NB4 (cell line): Measurements from ENCODE around the gene MCTP1.

Experiments used
- CTCF ChIP-seq: IDR thresholded peaks from one replicate; pipeline ENCODE4 v1.5.1; 2012; ENCODE audit warnings: low read depth, low read length
- MAX ChIP-seq: IDR thresholded peaks from 2 replicates; pipeline ENCODE4 v1.6.1; 2011; ENCODE audit warnings: low read depth, low read length
- POLR2A ChIP-seq: IDR thresholded peaks from 2 replicates; pipeline ENCODE4 v1.6.1; 2011; ENCODE audit warnings: mild to moderate bottlenecking; ENCODE audit not compliant: insufficient read length; ENCODE audit errors: extremely low read depth

GRCh38 chr5:94771742-94772141 lies 513.2 kb downstream of the MCTP1 start:
- TF ChIP-seq MAX (no peak), POLR2A (no peak), CTCF (no peak)
